Esophagus muscularis mucosa (tissue), 4 donors: ENCODE data around the gene RNFT2.

Source experiments
- EP300 ChIP-seq: sonication (generic); formaldehyde crosslinking; IDR thresholded peaks from one replicate; pipeline ENCODE4 v1.6.1; 2017; ENCODE audit warnings: antibody characterized with exemption
- POLR2A ChIP-seq: fragments of 450-650 bp; IDR thresholded peaks from one replicate; pipeline ENCODE4 v1.6.1; 2017; ENCODE audit warnings: antibody characterized with exemption, moderate library complexity, mild to moderate bottlenecking, low read depth
- TF ChIP-seq, protein P1 (sequence below), 3 experiments: fragments of 200-600 bp in 2 of 3; fragments of 450-650 bp in 1 of 3; sonication (generic) in 2 of 3; IDR thresholded peaks; one replicate each; pipeline ENCODE4 v1.5.1; 2017 to 2019; ENCODE audit warnings: antibody characterized with exemption in 3 of 3, mild to moderate bottlenecking in 2 of 3, moderate library complexity in 1 of 3

- TF ChIP-seq, protein P1, sequence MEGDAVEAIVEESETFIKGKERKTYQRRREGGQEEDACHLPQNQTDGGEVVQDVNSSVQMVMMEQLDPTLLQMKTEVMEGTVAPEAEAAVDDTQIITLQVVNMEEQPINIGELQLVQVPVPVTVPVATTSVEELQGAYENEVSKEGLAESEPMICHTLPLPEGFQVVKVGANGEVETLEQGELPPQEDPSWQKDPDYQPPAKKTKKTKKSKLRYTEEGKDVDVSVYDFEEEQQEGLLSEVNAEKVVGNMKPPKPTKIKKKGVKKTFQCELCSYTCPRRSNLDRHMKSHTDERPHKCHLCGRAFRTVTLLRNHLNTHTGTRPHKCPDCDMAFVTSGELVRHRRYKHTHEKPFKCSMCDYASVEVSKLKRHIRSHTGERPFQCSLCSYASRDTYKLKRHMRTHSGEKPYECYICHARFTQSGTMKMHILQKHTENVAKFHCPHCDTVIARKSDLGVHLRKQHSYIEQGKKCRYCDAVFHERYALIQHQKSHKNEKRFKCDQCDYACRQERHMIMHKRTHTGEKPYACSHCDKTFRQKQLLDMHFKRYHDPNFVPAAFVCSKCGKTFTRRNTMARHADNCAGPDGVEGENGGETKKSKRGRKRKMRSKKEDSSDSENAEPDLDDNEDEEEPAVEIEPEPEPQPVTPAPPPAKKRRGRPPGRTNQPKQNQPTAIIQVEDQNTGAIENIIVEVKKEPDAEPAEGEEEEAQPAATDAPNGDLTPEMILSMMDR (IDR thresholded peaks at IDR 0.05): no peak
- no peak for TF ChIP-seq EP300
- TF ChIP-seq POLR2A: no peak
Observed at GRCh38 chr12:116894913-116895312, 156.8 kb downstream of the RNFT2 start.
